Measurements from ENCODE around the gene MOCS3.

The MOCS3 gene

DNA sequence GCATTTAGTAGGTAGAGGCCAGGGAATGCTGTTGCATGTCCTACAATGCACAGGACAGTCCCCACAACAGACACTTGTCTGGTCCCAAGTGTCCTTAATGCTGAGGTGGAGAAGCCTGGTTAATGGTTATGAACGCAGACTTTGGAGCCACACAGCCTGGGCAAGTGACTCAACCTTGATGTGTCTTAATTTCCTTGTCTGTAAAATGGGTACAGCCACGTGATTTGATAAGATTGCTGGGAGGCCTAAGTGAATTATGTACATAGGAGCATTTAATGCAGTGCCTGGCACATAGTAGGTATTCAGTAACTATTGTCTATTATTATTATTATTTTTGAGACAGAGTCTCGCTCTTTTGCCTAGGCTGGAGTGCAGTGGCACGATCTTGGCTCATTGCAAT is 52.9 kb downstream of the MOCS3 start:
- no peak for DNase-seq (ENCODE audit: low read depth, low spot score)

DNA sequence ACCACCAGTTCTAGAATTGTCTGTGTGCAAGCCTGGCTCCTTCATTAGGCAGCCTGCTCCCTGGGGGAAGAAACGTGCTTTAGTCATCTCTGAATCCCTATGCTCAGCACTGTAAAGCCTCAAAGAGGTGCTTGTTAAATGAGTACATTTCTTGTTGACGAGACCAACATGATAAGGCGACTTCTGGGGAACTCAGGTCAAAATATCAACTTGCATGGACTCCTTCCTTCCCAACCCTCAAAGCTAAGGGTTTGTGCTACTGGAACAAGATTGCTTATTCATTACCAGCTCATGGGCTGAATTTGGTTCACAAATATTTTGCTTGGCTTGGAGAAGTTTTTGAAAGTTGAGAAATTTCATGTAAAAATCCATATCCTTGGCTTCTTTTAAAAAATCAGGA is 53.7 kb downstream of the MOCS3 start:
- no peak for DNase-seq (ENCODE audit: low read depth, low spot score)
